HG02981 (cell line): ENCODE results near the gene MIS12.

Experiments used
- ATAC-seq: cut with Tn5 transposase; IDR thresholded peaks from one replicate; pipeline ENCODE4 v1.9.1; 2021; ENCODE audit warnings: mild to moderate bottlenecking, moderate library complexity; ENCODE audit not compliant: unreplicated experiment

Gene MIS12

GRCh38 chr17:5486206-5487124 is at the start of gene MIS12:
TSS of gene MIS12 (plus strand) at chr17:5486566. CDS start at chr17:5488863, 2,297 bp downstream.
- peak; percentile 84 for ATAC-seq

GRCh38 chr17:5437721-5438317 is 48.5 kb upstream of the MIS12 start:
- no peak for ATAC-seq

- ATAC-seq, result peak; percentile 73
These were observed 47.5 kb upstream of the MIS12 start, which contains the start of gene C1QBP for GRCh38 chr17:5438716-5439445. TSS of gene C1QBP (minus strand) at chr17:5439155. CDS start at chr17:5439073, 82 bp downstream.

- no peak for ATAC-seq
These were observed 47.0 kb upstream of the MIS12 start for GRCh38 chr17:5439446-5439764.

GRCh38 chr17:5443728-5444127 is 42.6 kb upstream of the MIS12 start:
- no peak for ATAC-seq

- ATAC-seq, result no peak
These were observed 42.2 kb upstream of the MIS12 start for GRCh38 chr17:5444209-5444608.

- no peak for ATAC-seq
These were observed 39.6 kb upstream of the MIS12 start for GRCh38 chr17:5446786-5447185.

- no peak for ATAC-seq
These were observed 21.5 kb upstream of the MIS12 start for GRCh38 chr17:5464717-5465507.

- ATAC-seq, result no peak
These were observed 20.1 kb upstream of the MIS12 start for GRCh38 chr17:5466295-5466694.

GRCh38 chr17:5467416-5467815 is 18.9 kb upstream of the MIS12 start:
- no peak for ATAC-seq

GRCh38 chr17:5468075-5468473 is 18.3 kb upstream of the MIS12 start:
- peak; percentile 8 for ATAC-seq

GRCh38 chr17:5472511-5472910 is 13.9 kb upstream of the MIS12 start:
- ATAC-seq, result no peak

- no peak for ATAC-seq
These were observed 12.5 kb upstream of the MIS12 start for GRCh38 chr17:5473906-5474305.

GRCh38 chr17:5478992-5479391 is 7.4 kb upstream of the MIS12 start:
- no peak for ATAC-seq

GRCh38 chr17:5480962-5481361 is 5.4 kb upstream of the MIS12 start:
- ATAC-seq, result no peak

- ATAC-seq, result no peak
These were observed 4.9 kb upstream of the MIS12 start for GRCh38 chr17:5481451-5481850.

GRCh38 chr17:5485270-5486205 is 828 bp upstream of the MIS12 start, which contains the start of gene DERL2:
TSS of gene DERL2 (minus strand) at chr17:5486178. CDS start at chr17:5486161, 17 bp downstream.
- no peak for ATAC-seq

GRCh38 chr17:5488752-5489151 is 2.4 kb downstream of the MIS12 start:
- ATAC-seq, result no peak

- ATAC-seq, result no peak
These were observed 6.6 kb downstream of the MIS12 start for GRCh38 chr17:5492970-5493369.
